GM18508 (cell line): Measurements from ENCODE around the gene FMO4.
"Not testable (repeated sequence)": the region's sequence is repeated elsewhere in the genome, so short reads cannot be mapped to it uniquely, and the experiment has no call there.

Experiments
- ATAC-seq: cut with Tn5 transposase; IDR thresholded peaks from one replicate; pipeline ENCODE4 v1.9.1; 2021; ENCODE audit warnings: moderate number of reproducible peaks; ENCODE audit not compliant: insufficient read depth, unreplicated experiment

FMO4 gene

DNA sequence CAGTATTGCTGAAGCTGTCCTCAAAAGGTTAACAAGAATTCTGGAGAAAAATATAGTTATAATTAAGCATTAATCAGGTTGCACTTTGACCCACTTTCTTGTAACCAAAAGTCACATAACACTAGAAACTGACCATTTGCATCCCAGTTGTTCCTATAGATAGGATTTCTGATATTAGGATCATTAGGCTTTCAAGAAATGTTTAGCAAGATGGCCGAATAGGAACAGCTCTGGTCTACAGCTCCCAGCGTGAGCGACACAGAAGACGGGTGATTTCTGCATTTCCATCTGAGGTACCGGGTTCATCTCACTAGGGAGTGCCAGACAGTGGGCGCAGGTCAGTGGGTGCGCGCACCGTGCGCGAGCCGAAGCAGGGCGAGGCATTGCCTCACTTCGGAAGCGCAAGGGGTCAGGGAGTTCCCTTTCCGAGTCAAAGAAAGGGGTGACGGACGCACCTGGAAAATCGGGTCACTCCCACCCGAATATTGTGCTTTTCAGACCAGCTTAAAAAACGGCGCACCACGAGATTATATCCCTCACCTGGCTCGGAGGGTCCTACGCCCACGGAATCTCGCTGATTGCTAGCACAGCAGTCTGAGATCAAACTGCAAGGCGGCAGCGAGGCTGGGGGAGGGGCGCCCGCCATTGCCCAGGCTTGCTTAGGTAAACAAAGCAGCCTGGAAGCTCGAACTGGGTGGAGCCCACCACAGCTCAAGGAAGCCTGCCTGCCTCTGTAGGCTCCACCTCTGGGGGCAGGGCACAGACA, 59.6 kb downstream of the FMO4 start:
- ATAC-seq, result not testable (repeated sequence)

DNA sequence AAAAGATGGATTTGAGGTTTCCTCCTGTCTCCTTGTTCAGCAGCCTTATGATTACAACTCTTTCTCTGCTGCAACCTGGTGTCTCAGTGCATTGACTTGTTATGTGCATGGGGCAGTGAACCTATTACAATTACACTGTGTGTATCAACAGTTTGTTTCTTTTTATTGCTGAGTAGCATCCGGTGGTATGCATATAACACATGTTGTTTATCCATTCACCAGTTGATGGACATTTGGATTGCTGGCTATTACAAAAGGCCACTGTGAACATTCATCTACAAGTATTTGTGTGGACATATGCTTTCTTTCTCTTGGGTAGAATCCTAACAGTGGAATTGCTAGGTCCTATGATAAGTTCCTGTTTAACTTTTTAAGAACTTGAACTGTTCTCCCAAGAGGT, 65.9 kb downstream of the FMO4 start:
- ATAC-seq, result no peak

DNA sequence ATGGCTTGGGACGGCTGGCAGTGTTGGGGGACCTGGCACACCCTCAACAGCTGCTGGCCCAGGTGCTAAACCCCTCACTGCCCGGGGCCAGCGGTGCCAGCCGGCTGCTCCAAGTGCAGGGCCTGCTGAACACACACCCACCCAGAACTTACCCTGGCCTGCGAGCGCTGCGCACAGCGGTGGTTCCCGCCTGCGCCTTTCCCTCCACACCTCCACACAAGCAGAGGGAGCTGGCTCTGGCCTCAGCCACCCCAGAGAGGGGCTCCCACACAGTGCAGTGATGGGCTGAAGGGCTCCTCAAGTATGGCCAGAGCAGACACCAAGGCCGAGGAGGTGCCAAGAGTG, 67.9 kb downstream of the FMO4 start:
- ATAC-seq, result no peak

DNA sequence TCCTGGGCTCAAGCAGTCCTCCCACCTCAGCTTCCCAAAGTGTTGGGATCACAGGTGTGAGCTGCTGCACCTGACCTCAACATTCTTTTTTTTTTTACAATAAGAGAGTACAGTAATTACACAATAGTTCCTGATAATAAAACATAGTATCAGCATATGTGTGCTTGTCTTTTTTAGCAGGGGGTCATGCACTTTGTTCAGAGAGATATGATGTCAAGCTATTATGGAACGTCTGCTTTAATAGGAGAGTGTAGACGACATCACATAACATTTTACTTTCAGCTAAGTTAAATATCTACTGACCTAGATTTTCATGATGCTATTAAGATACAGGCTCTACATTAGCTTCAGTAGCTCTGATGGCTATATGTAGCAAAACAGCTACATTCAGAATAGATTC, 70.5 kb downstream of the FMO4 start:
- no peak for ATAC-seq

DNA sequence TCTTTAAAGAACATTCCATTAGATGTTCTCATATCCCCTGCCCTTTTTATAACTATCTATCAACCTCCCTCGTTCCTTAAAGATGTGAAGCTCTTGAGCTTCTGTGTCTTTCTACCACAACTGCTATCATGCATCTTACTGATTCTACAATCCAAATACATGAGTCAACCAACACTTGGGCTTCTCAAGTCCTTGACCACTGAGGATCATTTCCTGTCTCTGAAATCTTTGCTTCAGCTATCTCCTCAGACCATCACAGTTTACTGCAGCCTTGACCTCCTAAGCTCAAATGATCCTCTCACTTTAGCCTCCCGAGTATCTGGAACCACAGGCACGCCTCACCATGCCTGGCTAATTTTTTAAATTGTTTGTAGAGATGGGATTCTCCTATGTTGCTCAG, 75.2 kb downstream of the FMO4 start:
- ATAC-seq, result no peak

DNA sequence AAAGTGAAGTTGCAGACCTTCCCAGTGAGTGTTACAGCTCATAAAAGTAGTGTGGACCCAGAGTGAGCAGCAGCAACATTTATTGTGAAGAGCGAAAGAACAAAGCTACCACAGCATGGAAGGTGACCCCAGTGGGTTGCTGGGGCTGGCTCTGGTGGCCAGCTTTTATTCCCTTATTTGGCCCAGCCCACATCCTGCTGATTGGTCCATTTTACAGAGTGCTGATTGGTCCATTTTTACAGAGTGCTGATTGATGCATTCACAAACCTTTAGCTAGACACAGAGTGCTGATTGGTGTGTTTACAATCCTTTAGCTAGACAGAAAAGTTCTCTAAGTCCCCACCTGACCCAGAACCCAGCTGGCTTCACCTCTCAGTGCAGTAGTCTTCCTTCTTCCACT, 76.8 kb downstream of the FMO4 start:
- ATAC-seq, result not testable (repeated sequence)
